GM18873 (cell line): Measurements from ENCODE around the gene SKI.

Experiments
- ATAC-seq: cut with Tn5 transposase; IDR thresholded peaks from one replicate; pipeline ENCODE4 v1.9.1; 2021; ENCODE audit warnings: mild to moderate bottlenecking, moderate library complexity, moderate number of reproducible peaks; ENCODE audit not compliant: unreplicated experiment, low FRiP score

SKI gene

DNA sequence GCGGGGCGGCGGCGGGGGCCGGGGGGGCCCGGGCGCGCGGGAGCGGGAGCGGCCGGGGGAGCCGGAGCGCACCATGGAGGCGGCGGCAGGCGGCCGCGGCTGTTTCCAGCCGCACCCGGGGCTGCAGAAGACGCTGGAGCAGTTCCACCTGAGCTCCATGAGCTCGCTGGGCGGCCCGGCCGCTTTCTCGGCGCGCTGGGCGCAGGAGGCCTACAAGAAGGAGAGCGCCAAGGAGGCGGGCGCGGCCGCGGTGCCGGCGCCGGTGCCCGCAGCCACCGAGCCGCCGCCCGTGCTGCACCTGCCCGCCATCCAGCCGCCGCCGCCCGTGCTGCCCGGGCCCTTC, 546 bp downstream of the SKI start:
- no peak for ATAC-seq

DNA sequence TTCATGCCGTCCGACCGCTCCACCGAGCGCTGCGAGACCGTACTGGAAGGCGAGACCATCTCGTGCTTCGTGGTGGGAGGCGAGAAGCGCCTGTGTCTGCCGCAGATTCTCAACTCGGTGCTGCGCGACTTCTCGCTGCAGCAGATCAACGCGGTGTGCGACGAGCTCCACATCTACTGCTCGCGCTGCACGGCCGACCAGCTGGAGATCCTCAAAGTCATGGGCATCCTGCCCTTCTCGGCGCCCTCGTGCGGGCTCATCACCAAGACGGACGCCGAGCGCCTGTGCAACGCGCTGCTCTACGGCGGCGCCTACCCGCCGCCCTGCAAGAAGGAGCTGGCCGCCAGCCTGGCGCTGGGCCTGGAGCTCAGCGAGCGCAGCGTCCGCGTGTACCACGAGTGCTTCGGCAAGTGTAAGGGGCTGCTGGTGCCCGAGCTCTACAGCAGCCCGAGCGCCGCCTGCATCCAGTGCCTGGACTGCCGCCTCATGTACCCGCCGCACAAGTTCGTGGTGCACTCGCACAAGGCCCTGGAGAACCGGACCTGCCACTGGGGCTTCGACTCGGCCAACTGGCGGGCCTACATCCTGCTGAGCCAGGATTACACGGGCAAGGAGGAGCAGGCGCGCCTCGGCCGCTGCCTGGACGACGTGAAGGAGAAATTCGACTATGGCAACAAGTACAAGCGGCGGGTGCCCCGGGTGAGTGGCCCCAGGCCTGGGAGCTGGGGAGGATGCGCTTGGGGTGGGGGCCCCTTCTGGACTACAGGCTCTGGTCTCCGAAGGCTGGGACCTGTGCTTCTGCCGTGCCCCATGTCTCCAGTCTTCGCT, 1.1 kb downstream of the SKI start:
- no peak for ATAC-seq

DNA sequence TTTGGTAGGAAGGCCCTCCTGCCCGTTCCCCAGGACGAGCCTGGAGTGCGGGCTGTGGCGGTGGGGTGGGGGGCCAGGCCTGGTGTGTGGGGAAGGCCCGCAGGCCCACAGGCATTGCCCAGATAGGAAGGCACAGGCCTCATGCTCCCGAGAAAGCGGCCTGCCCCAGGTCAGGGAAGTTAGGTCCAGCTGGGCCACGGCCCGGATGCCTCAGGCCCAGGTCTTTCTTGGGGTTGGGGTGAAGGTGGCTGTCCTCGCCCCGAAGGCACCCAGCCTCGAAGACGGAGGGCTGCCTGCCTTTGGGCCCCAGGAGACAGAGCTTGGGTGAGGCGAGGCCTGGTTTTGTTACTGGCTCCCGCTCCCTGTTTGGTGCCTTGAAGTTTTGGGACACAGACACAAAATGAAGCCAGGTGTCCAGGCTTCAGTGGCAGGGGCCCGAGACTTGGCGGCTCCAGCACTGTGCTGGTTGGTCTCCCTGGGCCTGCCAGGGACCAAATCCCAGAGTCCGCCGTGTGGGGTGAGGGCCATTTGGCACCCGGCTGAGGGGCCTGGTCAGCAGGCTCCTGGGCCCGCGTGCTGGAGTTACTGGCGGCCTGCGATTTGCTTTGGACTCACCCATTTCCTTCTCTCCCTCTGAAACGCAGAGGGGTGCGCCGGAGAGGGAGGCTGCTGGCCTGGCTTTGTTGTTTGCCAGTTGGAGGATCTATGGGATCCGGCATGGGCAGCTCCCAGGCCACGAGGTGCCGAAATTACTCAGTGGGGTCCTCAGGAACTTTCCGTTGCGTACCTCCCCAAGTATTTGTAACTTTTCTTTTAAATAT, 2.0 kb downstream of the SKI start:
- ATAC-seq, result no peak

DNA sequence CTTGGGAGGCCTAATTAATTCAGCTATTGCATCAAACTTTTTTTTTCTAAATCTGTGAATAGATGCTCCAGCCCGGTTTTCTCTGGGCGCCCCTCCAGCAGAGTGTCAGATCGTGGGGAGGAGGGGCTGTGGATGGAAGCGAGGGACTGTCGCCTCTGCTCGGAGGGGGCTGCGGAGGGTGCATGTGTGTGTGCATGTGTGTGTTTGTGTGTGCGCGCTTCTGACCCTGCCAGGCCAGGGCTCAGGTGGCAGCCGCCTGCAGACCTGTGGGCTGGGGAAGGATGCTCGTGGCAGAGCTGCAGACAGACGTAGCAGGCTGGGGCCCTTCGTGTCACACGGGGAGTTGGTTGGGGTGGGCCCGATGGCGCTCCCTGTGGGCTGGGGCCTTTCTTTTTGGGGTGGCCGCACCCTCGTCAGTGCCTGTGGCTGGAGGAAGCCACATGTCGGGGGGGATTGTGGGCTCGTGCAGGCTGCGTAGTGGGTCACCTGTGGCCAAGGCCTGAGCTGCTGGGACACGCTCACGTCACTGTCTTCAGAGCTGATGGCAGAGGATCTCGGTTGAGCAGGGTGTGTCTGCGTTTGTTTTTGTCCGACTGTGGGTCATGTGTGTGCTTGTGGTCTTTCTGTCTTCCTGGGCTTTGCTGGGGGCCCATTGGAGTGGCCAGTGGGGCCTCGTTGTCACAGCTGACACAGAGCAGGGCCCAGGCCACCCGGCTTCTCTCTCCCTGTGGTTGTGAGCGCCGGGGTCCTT, 2.8 kb downstream of the SKI start:
- no peak for ATAC-seq

DNA sequence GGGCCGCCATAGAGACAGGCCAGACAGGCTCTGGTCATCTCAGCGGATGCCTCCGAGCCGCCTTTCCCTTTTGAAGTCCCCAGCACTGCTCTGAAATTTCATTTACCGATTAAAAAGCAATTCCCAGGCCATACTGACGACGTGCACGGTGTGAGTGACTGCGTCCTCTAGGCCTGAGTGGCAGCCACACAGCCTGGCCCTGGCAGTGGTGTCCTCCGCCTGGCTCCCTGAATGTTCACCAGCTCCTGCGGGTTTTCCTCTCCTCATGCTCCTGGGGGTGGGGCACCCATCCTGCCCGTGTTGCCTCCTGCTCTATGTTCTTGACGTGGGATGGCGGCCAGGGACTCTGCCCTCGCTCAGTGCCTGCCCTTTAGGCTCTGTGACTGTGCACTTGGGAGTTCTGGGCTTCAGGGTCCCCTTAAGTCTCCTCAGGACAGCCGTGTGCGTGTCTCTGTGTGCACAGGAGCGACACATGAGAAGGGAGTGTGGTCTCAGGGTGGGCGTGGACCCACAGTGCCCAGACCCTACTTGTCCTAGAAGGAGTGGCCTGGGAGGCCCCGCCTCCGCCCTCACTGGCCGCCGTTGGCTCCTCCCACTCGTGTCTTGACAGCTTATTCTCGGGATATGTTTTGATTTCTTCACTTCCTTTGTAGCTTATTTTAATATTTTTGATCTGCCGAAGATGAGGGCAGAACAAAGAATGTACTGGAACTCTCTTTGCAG, 3.6 kb downstream of the SKI start:
- no peak for ATAC-seq

DNA sequence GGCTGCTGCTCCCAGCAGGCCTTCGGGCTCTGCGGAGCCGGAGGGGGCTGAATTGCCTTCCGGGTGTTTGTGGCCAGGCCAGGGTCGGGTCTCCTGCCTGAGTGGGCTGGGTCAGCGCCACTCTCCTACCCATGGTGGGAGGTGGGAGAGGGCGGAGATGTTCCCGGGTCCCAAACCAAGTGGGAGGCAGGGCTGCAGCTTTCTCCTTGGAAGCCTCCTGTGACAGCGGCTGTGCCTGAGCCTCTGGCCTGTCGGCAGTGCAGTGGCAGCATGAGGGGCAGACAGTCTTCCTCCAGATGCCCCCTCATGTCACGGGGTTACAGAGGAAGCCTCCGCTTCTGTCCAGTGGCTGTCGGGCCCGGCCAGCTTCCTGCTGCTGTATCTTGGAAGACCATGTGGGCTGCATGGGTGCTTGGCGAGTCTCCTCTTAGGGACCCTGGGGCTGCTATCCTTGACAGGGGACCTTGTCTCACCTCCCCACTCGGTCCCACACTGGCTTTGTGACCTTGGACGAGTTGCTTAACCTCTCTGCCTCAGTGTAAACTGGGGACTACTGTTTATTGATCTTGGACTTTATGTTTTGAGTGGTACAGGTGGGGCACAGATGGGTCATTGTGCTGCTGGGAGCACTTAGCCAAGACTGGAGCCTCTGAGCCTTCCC, 4.3 kb downstream of the SKI start:
- ATAC-seq, result no peak

DNA sequence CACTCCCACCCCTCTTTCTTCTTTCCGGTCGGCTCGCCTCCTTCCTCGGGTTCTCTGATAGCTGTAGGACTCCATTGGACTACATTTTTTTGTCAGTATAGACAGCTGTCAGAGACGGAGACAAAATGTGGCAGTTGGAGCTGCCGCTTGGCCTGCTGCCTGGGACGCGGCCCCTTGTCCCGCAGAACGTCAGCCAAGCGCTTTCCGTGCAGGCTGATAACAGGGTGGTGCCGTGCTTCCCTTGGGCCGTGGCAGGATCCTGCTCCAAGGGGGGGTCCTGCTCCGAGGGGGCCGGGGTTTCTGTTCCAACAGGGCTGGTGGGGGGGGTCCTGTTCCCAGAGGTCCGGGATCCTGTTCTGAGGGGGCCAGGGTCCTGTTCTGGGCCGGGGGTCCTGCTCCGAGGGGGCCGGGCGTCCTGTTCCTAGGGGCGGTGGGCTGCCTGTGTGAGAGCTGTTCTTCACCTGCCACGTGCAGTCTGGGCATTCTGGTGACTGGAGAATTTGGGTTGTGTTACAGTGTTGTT, 4.9 kb downstream of the SKI start:
- ATAC-seq, result no peak

DNA sequence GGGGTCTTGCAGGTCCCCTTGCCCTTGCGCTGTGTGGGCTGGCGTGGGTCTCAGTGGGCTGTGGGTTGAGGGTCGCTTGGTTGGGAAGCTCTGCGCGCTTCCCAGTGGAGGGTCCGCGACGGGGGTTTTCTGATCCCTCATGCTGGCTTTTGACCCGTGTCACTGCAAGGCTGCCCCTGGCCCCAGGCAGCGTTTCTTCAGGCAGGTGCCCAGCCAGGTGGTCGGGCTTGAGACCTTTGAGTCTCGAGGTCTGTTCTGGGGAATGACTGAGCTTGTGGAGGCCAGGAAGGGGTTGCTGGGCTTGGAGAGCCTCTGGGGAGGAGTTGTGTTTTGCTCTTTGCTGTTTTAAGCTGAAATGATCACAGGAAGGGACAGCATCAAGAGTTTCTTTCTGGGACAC, 5.3 kb downstream of the SKI start:
- ATAC-seq, result no peak

DNA sequence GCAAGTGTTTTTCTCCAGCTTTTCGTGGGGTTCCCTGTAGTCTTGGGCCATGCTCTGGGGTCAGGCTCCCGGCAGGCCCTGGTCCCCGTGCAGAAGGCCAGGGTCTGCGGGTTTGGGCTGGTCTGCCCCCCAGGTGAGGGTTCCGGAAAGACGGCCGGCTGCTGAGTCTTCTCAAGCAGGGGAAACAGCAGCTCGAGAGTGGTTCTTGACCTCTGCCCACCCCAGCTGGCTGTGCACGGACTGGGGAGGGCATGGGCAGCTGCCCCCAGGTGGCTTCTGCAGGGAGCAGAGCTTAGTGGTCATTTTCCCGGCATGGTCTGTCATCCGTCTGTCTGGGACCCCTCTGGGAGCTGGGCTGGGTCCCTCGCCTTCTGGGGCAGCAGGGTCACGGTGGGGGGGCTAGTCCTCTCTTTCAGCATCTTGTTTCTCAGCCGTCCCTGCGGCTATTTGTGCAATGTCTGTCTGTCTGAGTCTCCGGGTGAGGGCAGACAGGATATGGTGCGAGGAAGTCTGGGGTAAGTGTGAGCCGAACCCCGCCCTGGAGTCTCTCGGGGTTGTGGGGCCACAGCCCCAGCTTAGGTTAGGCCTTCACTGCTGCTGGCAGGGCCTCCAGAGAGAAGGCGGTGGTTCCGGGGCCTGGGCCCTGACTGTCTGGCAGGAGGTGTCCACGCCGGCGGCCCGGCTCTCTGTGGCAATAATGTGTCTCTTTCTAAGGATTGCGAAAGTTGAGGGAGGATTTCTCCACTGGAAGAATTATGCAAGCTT, 6.1 kb downstream of the SKI start:
- no peak for ATAC-seq

DNA sequence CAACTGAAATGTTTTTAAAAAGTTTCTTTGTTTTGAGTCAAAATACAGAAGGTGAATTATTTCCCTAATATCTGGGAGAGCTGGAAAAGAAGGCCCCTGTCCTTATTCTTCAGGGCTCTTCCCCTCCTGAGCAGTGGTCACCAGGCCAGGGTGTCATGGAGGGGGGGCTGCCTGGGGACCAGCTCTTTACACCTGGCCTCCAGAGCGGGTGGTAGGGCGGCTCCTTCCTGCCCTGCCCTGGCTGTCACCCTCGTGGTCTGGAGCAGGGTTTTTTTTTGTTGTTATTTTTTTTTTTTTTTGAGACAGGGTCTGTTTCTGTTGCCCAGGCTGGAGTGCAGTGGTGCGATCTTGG, 6.6 kb downstream of the SKI start:
- no peak for ATAC-seq

DNA sequence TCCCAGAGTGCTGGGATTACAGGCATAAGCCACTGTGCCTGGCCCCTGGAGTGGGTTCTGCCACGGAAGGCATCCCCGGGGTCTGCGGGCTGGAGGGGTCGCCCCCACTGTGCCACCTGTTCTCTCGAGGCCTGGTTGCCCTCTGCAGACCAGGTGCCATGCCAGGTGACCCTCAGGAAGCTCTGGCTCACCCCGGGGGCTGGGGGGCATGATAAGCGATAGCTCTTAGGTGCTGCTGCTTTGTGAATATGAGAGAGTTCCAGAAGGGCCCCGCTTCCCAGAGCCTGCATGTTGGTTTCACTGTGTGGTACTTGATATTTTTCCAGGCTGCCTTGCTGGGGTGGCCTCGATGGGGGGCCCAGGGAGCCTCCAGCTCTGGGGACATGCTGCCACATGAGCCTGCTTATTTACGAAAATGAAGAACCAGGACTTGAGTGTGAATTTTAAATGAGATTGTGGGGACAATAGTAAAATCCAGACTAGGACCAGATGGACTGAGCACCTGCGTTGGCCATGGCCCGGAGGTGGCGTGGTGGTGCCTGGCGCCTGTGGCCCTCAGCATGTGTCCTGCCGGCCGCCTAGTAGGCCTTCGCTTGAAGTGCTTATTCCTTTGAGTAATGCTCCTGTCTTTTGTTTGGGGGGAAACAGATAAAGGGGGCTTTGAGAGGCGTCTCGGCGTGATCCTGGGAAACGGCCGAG, 7.3 kb downstream of the SKI start:
- no peak for ATAC-seq

DNA sequence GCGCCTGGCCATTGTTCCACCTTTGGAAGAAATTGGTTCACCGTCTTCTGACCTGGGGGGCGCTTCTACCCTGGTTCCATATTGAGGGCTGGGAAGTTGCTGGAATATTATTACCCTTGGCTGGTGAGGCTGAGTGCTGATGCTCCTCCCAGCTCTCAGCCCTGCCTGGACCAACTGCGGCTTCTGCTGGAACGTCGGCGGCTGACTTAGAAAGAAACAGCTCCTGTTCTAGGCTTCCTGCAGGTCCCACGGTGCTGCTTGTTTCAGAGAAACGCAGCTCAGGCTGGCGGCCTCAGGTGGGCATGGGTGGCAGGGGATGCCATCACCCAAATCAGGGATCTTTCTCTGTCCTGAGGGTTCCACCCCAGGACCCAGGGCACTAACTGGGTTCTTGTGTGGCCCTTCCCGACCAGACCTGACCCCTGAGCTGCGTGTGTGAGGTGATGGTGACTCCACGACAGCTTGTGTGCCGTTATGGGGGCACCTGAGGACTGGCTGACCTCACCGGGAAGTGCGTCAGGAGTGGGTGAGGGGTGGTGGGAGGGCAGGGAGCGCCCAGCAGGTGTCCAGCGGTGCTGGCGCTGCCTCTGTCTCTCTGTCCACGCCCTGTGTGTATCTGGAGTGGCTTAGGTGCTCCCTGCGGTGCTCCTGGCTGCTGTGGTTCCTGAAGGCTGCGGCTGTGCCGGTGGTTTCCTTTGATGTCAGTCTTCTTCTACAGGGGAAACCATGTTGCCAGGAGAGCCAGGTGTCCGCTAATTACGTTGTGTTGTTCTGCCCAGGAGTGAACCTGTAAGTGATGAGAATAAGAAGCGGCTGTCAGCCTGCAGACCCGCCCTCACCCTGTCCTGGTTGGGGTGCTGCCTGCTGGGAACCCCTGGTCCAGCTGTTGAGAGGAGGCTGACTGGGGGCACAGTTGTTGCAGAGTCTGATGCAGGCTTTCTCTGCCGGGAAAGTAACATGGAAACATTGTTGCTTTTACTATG, 8.9 kb downstream of the SKI start:
- ATAC-seq, result no peak

DNA sequence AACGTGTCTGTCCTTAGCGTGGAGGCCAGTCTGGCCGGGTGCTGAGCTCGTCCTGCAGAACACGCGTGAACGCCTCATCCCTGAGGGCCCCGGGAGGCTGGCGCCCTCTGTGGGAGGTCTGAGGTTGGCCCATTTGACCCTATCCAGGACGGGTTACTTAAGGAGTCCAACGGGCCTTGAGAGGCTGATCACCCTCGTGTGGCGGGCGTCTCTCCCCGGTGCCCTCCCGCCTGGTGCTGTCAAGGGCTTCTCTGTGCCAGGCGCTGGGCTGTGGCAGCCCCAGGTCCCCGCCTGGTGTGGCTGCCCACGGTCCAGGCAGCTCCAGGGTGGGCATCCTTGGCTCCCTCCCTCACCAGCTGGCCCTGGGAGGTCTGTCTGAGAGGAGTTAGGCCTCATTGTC, 9.7 kb downstream of the SKI start:
- no peak for ATAC-seq

DNA sequence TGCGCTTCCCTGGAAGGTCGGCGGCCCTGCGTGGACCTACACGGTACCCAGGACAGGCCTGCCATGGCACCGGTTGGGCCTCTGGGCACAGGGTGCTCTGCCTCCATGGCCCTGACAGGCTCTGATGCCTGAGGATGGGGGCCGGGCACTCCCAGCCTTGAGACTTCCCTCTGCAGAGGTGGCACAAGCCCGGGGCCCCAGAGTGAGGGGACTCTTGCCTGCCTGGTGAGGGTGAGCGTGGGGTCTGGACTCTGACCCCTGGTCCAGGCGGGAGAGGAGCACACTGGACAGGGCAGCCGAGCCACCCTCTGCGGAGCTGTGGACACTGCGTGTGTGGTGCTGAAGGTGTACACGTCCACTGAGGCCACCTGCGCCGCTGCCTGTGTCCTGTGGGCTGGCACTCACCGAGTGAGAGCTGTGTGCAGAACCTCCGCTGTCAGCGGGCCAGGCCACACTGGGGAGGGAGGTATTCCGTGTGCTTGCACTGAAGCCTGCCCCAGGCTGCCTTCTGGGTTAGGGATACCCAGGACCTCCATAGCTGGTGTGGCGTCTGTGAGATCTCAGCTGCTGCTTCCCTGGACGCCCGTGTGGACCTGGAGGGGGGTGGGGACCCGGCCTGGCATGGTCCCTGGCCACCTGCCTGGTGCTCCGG, 10.4 kb downstream of the SKI start:
- no peak for ATAC-seq

DNA sequence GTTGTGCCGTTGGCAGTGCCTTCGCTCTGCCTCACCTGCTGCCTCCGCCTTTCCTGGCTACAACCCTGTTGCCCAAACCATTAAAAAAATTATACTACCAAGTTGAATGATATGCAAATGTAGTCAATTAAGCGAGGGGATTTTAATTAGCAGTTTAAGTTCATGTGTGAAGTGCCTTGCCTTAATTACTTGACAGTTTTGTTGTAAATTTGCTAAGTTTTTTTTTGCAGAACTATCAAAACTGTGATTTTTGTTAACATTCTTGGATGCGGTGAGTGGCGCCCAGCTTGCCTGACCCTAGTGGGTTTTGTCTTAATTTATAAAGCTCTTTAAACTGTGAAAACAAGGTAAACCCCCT, 10.9 kb downstream of the SKI start:
- no peak for ATAC-seq

DNA sequence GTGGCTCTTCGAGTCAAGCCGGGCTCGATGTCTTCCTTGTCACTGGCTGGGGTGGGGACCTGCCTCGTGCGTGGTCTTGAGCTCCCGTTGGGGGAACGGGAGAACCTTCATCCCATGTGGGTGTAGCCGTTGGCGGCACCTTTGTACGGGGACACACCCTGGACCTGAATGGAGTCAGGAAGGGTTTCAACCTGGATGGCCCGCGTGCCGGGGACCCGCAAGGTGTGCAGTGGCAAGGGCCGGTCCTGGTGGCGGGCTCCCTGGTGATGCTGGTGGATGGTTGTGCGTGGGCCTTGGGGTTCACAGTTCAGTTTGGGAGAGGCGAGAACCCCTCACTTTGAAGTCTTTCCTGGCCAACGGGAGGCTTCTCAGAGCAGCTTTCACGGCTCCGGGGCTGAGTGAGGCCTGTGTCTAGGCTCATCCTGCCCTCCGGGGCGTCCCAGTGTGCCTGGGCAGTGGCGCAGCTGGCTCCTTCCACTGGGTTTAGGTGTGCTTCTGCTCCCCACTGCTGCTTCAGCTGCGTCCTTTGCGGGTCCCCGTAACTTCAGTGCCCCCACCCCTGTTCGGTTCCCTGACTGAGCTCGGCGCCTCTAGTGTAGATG, 11.4 kb downstream of the SKI start:
- no peak for ATAC-seq
